Suppressor macrophage treated with lipopolysaccharide for 4 hours (primary cell): ENCODE data around the gene NRCAM.

Source experiments
- DNase-seq: peaks from one replicate; pipeline ENCODE4 v3.0.0-alpha.2; 2020

Gene NRCAM

DNA sequence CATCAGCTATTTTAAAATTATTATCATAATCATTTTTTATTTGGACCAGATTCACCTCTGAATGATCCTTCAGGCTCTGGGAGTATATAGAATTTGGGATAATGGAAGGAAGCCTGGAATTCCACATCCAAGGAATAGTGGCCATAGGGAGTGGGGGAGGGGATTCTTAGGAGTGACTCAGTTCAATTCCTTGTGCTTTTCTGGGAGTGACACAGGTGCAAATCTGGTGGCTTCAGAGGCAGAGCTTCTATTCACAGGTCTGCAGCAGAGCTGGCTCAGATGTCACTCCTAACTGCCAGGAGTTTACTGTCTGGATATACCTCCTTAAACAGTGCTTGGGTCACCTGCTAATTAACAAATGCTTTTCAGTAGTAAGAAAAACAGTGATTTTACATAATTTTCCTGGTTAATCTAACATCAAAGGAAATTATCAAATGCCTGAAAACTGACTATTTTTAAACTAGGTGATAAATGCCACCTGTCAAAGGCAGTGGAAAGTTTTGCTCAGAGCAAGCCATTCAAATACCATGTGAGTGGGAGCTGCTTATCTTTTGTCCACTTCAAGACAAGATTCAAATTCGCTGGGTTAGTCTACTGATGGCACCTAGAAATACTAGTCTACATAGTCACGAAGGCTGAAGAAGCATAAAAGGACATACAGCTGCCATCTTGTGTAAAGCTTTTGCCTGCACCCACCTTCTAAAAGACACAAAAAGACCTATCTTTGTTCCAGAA is 219.4 kb downstream of the NRCAM start:
- DNase-seq: no peak

- no peak for DNase-seq
These were observed 220.7 kb downstream of the NRCAM start for GRCh38 chr7:108235451-108236061.

DNA sequence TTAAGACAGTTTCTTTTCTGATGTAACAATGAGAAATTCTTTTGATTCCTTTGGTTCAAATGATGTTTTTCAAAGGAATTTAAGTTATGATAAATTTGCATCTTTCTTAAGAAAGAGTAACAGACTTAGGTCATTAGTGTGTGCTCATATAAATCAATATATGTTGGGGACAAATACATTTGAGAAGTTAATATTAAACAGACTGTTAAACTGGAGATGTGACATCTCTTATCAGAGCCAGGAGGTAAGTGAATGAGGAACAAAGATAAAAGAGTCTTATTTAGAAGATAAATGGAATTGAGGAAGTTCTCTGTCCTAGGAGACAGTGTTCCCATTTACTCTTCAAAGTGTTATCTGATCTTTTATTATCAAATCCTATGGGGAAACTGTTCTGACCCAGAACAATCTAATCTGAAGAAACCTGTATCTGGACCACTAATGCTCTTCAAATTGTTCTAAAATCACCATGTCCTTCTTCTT is 221.2 kb downstream of the NRCAM start:
- no peak for DNase-seq

DNA sequence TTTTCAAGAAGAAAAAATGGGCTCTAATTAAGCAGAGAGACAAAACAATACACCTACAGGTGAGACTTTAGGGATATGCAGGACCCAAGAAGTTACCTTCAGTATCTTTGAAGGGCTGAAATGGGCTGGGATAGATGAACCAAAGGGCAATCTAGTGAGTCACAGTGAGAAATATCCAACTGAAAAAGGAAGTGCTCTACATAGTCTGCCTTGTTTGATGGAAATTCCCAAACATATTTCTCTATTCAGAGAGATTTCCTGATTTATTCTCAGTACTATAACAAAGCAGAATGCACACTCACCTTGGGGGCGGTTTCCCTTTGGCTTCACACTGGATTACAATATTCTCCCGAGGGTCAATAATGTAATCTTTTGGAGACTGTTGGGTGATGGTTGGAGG is 222.0 kb downstream of the NRCAM start:
- peak; percentile 32 for DNase-seq

- DNase-seq: no peak
These were observed 224.2 kb downstream of the NRCAM start for GRCh38 chr7:108232076-108232475.

DNA sequence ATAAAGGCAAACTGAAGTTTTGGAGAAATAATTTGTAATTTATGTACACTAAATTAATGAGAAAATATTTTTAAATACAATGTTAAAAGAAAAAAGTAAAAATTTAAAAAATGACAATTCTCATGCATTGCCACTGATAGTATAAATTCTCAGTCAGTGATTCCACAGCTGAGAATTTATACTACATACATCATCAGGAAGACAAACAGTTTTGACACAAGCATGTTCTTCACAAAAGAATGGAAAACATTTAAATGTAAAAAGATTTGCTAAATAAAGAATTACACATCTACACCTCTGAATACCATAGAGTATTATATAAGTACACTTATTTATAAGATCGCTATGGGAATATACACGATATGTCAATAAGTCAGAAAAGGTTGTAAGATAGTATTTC is 225.0 kb downstream of the NRCAM start:
- no peak for DNase-seq

GRCh38 chr7:108227366-108227765 is 228.9 kb downstream of the NRCAM start:
- DNase-seq: no peak

DNA sequence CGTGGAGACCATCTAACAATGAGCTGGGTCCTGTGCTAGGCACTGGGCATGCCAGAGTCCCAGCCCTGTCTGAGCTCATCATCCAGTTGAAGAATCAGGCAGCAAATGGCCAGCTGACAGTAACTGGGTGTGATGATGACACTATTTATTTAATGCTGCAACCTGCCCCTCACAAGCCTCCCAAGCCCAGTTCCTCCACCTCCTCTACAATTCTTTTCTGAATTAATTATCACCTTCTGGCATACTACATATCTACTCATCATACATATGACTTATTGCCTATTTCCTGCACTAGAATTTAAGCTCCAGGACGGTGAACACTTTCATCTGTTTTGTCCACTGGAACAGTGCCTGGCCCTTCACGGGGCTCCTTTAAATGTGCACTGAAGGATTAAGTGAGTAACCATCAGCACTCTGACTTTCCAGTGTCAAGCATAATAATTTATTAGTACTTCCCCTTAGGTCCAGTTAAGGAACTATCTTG is 229.4 kb downstream of the NRCAM start:
- no peak for DNase-seq

DNA sequence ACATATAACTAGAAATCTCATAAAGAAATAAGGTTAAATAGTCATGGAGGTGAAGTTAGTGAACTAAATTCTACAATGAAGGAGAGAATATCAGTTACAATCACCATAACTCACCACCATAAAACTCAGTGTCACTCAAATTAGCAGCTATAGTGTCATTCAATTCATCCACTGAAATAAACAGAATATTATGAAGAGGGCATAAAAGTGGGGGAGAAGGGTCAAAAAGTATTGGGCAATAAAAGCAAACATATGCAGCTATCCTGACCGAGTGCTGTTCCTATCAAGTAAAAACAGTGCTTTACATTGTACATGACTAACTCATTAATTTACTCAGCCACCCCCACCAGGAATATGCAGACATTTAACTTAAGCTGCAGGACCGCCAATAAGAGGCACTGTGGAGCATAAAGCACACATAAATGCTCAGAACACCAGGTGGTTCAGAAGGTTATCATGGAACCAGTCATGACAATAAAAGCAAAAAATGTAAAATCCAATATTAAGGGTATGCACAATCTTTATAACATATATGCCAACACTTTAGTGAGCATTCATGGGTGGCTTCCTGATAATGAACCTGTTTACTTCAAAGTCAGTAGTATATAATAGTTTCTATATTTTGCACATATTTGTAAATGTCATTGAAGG is 230.6 kb downstream of the NRCAM start:
- DNase-seq: no peak

DNA sequence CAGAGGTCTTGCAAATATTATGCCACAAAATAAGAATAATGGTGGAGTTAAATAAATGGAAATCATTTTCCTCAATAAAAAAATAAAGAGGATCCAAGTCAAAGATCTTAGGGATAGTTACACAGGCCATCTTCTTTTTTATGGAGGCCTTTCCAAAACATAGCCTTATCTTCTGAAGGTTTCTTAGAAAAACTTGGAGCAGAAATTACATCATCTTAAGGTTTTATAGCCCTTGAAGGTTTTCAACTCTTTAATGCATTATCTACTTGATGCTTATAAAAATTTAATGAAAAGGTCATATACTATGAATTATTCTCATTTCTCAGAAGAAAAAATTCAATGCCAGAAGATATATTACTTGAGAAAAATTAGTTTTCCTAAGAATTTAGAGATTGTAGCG is 231.8 kb downstream of the NRCAM start:
- no peak for DNase-seq

- no peak for DNase-seq
These were observed 233.9 kb downstream of the NRCAM start for GRCh38 chr7:108222236-108222892.

- peak; percentile 34 for DNase-seq
These were observed 244.6 kb downstream of the NRCAM start for GRCh38 chr7:108211382-108212201.

DNA sequence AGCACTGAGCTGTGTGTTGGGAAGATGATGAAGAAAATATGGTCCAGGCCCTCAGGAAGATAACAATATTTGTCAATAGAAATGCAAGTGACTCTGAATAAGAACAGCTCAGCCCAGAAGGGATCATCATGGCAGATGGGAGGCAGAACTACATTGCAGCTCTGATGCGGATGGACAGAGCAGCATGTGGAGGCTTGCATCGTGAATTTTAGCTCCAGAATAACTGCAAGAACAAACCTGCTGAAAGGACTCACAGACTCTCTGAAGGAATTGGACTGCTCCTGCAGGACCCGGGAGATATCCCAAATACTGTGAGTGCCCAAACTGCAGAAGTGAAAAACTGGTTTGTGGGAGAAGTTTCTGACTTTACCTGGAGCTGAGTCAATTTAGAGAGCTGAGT is 245.4 kb downstream of the NRCAM start:
- DNase-seq: no peak

DNA sequence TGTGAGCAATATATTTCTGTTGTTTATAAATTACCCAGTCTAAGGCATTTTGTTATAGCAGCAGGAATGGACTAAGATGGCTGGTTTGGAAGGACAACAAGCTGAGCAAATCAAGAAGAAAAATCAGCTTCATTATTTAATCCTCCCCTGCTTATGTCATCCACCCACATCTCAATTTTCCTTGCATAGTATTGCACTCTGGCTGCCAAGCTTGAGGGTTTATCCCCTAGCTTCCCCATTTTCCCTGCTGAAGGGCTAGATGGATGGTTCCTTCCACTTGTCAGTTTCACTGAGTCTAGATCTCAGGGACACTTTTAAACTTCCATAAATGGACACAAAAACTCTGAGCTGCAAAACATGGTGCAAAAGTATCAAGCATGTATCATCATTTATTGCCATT is 250.9 kb downstream of the NRCAM start:
- peak; percentile 45 for DNase-seq

DNA sequence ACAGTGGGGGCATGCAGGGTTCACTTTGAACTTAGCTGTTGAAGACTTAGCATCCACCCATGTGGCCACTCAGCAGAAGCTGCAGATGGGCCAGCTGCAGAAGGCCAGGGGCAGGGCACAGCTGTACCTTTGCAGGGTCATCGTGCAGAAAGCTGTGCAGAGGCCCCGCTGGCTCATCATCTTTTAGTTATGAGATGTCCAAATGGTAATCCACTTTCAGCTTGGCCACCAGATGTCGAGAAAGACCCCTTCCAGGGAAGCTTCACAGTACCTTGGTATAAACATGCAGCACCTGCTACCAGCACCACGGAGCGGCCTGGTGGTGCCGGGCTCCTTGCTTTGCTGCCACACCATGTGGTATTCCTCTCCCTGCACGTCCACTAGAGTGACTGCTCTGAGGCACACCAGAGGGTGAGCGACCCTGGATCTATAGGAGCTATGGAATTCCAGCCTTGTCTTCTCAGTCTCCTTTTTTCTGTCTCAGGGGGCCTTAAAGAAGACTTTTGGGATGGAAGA is 251.9 kb downstream of the NRCAM start:
- DNase-seq: no peak

- no peak for DNase-seq
These were observed 252.7 kb downstream of the NRCAM start for GRCh38 chr7:108203537-108203936.

DNA sequence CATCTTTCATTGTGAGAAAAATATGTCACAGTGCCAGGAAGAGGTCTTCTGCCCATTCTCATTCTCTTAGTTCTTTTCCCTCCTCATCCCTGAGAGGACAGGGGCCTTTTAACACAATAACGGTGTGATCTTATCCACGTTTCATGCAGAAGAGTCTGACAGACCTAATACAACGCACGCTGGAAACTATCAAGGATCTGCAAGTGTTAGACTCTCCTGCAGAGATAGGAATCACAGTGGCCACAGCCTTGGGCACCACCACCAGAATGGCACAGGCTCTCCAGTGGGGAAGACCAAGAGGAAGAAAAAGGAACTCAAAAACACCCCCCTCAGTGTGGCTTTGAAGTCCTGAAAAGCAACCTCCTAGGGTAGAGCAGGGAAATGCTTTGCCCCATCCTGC is 253.5 kb downstream of the NRCAM start:
- DNase-seq: no peak

DNA sequence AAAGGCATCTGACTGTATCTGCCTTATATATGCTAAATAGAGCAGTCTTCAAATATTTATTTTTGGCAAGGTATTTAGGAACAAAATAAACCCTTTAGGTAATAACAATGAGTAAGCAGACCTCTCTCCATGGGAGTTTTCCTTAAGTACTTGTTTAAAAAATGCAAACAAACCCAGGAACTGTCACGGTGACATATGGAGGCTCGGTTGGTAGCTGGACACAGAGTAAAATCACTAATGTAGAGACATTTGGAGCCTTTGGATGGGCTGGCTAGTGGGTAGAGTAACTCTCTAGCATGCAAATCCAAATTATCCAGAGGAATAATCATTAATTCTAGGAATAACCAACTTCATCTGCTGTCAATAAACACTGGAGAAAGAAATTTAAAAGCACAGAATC is 254.5 kb downstream of the NRCAM start:
- no peak for DNase-seq

DNA sequence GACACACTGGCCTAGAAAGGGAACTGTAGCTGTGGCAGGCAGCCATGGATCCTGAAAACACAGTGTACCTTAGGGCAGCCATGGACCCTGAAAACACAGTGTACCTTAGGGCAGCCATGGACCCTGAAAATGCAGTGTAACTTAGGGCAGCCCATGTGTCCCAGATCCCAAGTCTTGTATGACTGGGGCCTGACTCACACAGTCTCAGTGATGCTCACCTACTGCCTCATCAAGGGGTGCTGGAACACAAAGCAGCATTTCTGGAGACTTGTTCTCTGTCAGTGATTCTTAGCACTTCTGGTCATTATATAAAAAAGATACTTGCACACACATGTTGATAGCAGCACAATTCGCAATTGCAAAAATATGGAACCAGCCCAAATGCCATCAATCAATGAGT is 255.9 kb downstream of the NRCAM start:
- no peak for DNase-seq

DNA sequence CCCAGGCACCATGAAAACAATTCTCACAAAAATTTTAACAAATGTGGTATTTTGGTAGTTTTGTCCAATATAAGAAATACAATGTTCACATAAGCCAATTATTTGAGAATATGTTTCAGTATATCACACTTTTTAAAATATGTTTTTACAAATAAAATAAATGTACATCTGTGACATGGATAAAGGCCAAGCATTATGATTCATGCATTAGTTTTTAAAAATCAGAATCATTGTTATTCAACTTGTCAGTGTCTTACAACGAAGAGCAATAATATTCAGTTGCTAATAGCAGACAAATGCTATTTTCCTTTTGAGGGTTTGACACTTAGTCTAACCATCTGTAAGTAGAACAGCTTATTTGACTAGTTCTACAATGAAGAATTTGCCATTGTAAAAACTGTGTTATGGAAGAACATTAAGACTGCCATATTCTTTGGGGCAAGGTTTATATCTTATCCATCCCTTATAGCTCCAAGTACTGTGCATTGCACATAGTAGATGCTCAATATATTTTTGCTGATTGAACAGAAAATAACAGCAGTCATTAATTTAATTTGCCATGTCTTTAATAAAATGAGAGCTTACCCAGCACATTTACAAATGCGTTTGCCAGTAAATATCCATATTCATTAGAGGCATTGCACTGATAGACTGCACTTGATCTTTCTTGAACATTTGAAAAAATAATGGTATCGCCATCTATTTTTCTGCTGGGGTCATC is 258.7 kb downstream of the NRCAM start:
- no peak for DNase-seq

- no peak for DNase-seq
These were observed 260.2 kb downstream of the NRCAM start for GRCh38 chr7:108196004-108196403.
